HepG2 (cell line): ENCODE results near the gene RPTOR. TPM values are rescaled to one million over a fixed set of nuclear protein-coding genes. Genes with fewer than 3 reads are reported as not detected.

Experiments used
- ATAC-seq: fragments of 200-7000 bp; cut with Tn5 transposase; 3 replicates; pipeline ENCODE4 v1.9.1; 2020; ENCODE audit warnings: mild to moderate bottlenecking, moderate library complexity
- BruUV-seq: library from RNA; stranded (reverse); fragments of 400-500 nt; replicated peaks from 2 replicates; lab custom pipeline; 2021; lab: Mats Ljungman, UMichigan
- CTCF ChIA-PET: fragments of 300-600 bp; formaldehyde crosslinking; extraction: SDS; loops from one replicate; lab custom pipeline; 2021; ENCODE audit warnings: low total read pairs, inconsistent platforms, low intra/inter-chr PET ratio; lab: Yijun Ruan, JAX
- POLR2A ChIA-PET: fragments of 350-600 bp; sonication (Branson Sonifier 250); formaldehyde crosslinking; loops from one replicate; lab custom pipeline; 2020; ENCODE audit warnings: antibody characterized with exemption, inconsistent platforms; lab: Yijun Ruan, JAX
- DNase-seq: peaks from one replicate; pipeline ENCODE4 v3.0.0-alpha.2; 2015; ENCODE audit warnings: low spot score
- FAIRE-seq: peaks from 3 replicates; lab custom pipeline; 2011; peaks lifted over from hg19 to GRCh38; lab: Jason Lieb, UNC
- H2AFZ ChIP-seq: one replicate; pipeline ENCODE4 v1.6.1; 2011; ENCODE audit warnings: low read length, inconsistent platforms
- H3K27ac ChIP-seq: fragments of 300-600 bp; 3 replicates; pipeline ENCODE4 v1.8.0; 2011; ENCODE audit warnings: mixed run types, mild to moderate bottlenecking, mixed read lengths, low read length, inconsistent platforms; ENCODE audit not compliant: insufficient read depth; ENCODE audit errors: extremely low read length
- H3K27me3 ChIP-seq, 2 experiments: fragments of 200-600 bp in 1 of 2; 2 replicates in 1 of 2; 3 replicates in 1 of 2; pipeline versions ENCODE4 v1.6.0 to v1.8.0; 2011; ENCODE audit warnings: low read length in 2 of 2, mild to moderate bottlenecking in 2 of 2, moderate library complexity in 2 of 2, inconsistent platforms in 1 of 2; ENCODE audit not compliant: insufficient read depth in 2 of 2, control insufficient read depth in 1 of 2
- H3K36me3 ChIP-seq, 2 experiments: fragments of 200-600 bp in 1 of 2; replicated peaks in 1 of 2; 2 replicates in 1 of 2; 3 replicates in 1 of 2; pipeline versions ENCODE4 v1.5.1 to v1.8.0; 2011; ENCODE audit warnings: low read length in 2 of 2, inconsistent platforms in 1 of 2; ENCODE audit not compliant: insufficient read depth in 2 of 2, control insufficient read depth in 1 of 2
- H3K4me1 ChIP-seq: 2 replicates; pipeline ENCODE4 v1.5.1; 2012; ENCODE audit warnings: low read length, inconsistent platforms; ENCODE audit not compliant: insufficient read depth
- H3K4me2 ChIP-seq: 2 replicates; pipeline ENCODE4 v1.6.0; 2011; ENCODE audit warnings: low read depth, low read length, inconsistent platforms
- H3K4me3 ChIP-seq, 3 experiments: fragments of 200-600 bp in 1 of 3; sonication (generic), shearing (Covaris generic) in 1 of 3; replicated peaks in 1 of 3; 2 replicates each; pipeline ENCODE4 v1.5.1; 2011 to 2016; ENCODE audit warnings: low read length in 3 of 3, inconsistent platforms in 2 of 3, low read depth in 2 of 3, mild to moderate bottlenecking in 2 of 3, control low read depth in 1 of 3, mixed read lengths in 1 of 3; ENCODE audit not compliant: insufficient read depth in 1 of 3
- H3K79me2 ChIP-seq: one replicate; pipeline ENCODE4 v1.6.1; 2011; ENCODE audit warnings: low read length, inconsistent platforms; ENCODE audit not compliant: insufficient read depth
- H3K9ac ChIP-seq: 2 replicates; pipeline ENCODE4 v1.6.0; 2011; ENCODE audit warnings: mild to moderate bottlenecking, low read depth, low read length, inconsistent platforms; ENCODE audit not compliant: insufficient read depth
- H3K9me3 ChIP-seq: 2 replicates; pipeline ENCODE4 v1.5.1; 2012; ENCODE audit warnings: mild to moderate bottlenecking, low read length
- H4K20me1 ChIP-seq: 2 replicates; pipeline ENCODE4 v1.6.0; 2011; ENCODE audit warnings: inconsistent platforms, mild to moderate bottlenecking, low read length, moderate library complexity; ENCODE audit not compliant: insufficient read depth
- CSRNP1 ChIP-seq: sonication (generic); formaldehyde crosslinking; IDR thresholded peaks from 2 replicates; pipeline ENCODE4 v1.8.1; 2023; ENCODE audit warnings: mild to moderate bottlenecking, missing genetic modification reagents
- JUNB ChIP-seq: sonication (generic); formaldehyde crosslinking; IDR thresholded peaks from 2 replicates; pipeline ENCODE4 v1.8.0; 2022; ENCODE audit warnings: missing genetic modification reagents, mild to moderate bottlenecking, borderline replicate concordance
- POLR2AphosphoS5 ChIP-seq: IDR thresholded peaks from 2 replicates; pipeline ENCODE4 v1.6.1; 2012; ENCODE audit warnings: low read depth, low read length
- RCOR2 ChIP-seq: IDR thresholded peaks from 2 replicates; pipeline ENCODE4 v1.6.1; 2016; ENCODE audit warnings: missing biosample characterization, missing genetic modification reagents
- SPEN ChIP-seq: sonication (generic); formaldehyde crosslinking; IDR thresholded peaks from 2 replicates; pipeline ENCODE4 v1.5.1; 2020; ENCODE audit warnings: low read depth, mild to moderate bottlenecking, missing genetic modification reagents
- TBL1XR1 ChIP-seq: fragments of 150-350 bp; IDR thresholded peaks from 2 replicates; pipeline ENCODE4 v1.6.1; 2014; ENCODE audit warnings: borderline replicate concordance, low read length; ENCODE audit not compliant: partially characterized antibody
- TGIF2 ChIP-seq: IDR thresholded peaks from 2 replicates; pipeline ENCODE4 v1.6.1; 2016; ENCODE audit warnings: control low read depth, missing compliant biosample characterization
- ZBTB25 ChIP-seq: IDR thresholded peaks from 2 replicates; pipeline ENCODE4 v1.6.1; 2018; ENCODE audit warnings: missing genetic modification reagents
- ZBTB42 ChIP-seq: sonication (generic); formaldehyde crosslinking; IDR thresholded peaks from 2 replicates; pipeline ENCODE4 v1.5.0; 2020; ENCODE audit warnings: mild to moderate bottlenecking, missing genetic modification reagents
- ZNF687 ChIP-seq: sonication (generic); formaldehyde crosslinking; IDR thresholded peaks from 2 replicates; pipeline ENCODE4 v1.5.1; 2020; ENCODE audit warnings: mild to moderate bottlenecking, missing genetic modification reagents, moderate library complexity
- WGBS: methylation state at CpG from one replicate; pipeline ENCODE4 v1.1.6; 2017; ENCODE audit warnings: low lambda C conversion rate; 5-methylcytosine and 5-hydroxymethylcytosine counted together
- in situ Hi-C: cut with HindIII; loops from 2 replicates; pipeline ENCODE4 v1.10.0; 2017; ENCODE audit warnings: low pct_unique_long_range_greater_than_20kb; ENCODE audit not compliant: extremely low pct_ligation_motif_present
- intact Hi-C: fragments of 100-400 bp; cut with micrococcal nuclease; formaldehyde crosslinking; loops from one replicate; pipeline ENCODE4 v1.10.0; 2022; ENCODE audit not compliant: unreplicated experiment
- polyA plus RNA-seq, 8 experiments: library from polyadenylated mRNA; depleted of rRNA in 3 of 8; stranded (reverse) in 7 of 8; unstranded in 1 of 8; fragments of >200 nt; fragmentation: Illumina TruSeq in 4 of 8; extraction: Trizol in 4 of 8; gene quantifications; 2 replicates each; pipeline versions ENCODE4 v1.2.1 to v1.2.3, GENCODE V29; 2011 to 2016; ENCODE audit warnings: low read depth in 4 of 8, missing spikeins in 1 of 8, mixed read lengths in 1 of 8; ENCODE audit not compliant: insufficient read depth in 1 of 8
- total RNA-seq, 5 experiments: library from RNA; depleted of rRNA; stranded (reverse); fragments of >200 nt; fragmentation: Illumina TruSeq; extraction: Trizol; gene quantifications; 2 replicates each; pipeline ENCODE4 v1.2.3, GENCODE V29; 2016; ENCODE audit warnings: low read depth in 1 of 5
- TF ChIP-seq, protein P1 (sequence below): sonication (generic); formaldehyde crosslinking; IDR thresholded peaks from 2 replicates; pipeline ENCODE4 v1.5.1; 2020; ENCODE audit warnings: mild to moderate bottlenecking, missing genetic modification reagents, moderate library complexity
- TF ChIP-seq, protein P2 (sequence below): sonication (generic); formaldehyde crosslinking; IDR thresholded peaks from 2 replicates; pipeline ENCODE4 v1.4.0; 2020; ENCODE audit warnings: missing genetic modification reagents

The RPTOR gene
- total and polyA plus RNA-seq, 2 of the 13 experiments (the other 11 are each of a cell fraction or from before 2014, with no cell fraction given) = 6.6 to 25.3 TPM

DNA sequence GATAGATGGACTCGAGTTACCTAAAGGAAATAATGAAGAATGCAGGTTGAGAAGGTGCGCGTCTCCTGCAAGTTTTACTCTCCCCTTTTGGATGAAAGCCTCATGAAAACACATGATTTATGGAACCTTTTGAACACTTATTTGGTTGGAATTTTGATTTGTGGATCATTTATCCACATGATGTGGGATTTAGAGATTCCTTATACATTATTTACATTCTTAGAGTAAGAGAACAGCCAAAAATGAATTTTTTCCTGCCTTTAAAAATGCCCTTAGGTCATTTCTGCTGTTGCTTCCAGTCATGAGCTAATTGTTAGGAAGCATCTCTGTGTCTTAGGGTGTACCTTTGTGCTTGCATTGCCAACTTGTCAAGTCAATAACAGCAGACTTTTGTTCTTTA, 99.9 kb downstream of the RPTOR start:
- H3K79me2 ChIP-seq = peaks cover 44% of the 10 kb centered on the region
- intact Hi-C loops = no loop called here
- CTCF ChIA-PET = no interaction called here

More for the DNA sequence above, 99.9 kb downstream of the RPTOR start:
- no peak for ATAC-seq
- Histone ChIP-seq H3K4me1 (peaks cover 7% of the 10 kb centered on the region), H3K27ac (no peak overlapping the region), H4K20me1 (peaks cover 3% of the 10 kb centered on the region; the same call in 1 of the 2 replicates), H3K9me3 (no peaks in the 10 kb centered on the region)
- no peak for FAIRE-seq
- POLR2A ChIA-PET = no interaction called here
- no peak for DNase-seq
- 97% methylated on average over 3 of the region's 3 CpGs for WGBS
- TF ChIP-seq ZBTB25 = no peak
- TF ChIP-seq POLR2AphosphoS5 = no peak
- TF ChIP-seq, protein P1, sequence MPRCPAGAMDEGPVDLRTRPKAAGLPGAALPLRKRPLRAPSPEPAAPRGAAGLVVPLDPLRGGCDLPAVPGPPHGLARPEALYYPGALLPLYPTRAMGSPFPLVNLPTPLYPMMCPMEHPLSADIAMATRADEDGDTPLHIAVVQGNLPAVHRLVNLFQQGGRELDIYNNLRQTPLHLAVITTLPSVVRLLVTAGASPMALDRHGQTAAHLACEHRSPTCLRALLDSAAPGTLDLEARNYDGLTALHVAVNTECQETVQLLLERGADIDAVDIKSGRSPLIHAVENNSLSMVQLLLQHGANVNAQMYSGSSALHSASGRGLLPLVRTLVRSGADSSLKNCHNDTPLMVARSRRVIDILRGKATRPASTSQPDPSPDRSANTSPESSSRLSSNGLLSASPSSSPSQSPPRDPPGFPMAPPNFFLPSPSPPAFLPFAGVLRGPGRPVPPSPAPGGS (CRISPR knock-in tag) = no peak
- TF ChIP-seq SPEN (CRISPR knock-in tag) = no peak
- no peak for TF ChIP-seq JUNB (CRISPR knock-in tag)
- TF ChIP-seq, protein P2, sequence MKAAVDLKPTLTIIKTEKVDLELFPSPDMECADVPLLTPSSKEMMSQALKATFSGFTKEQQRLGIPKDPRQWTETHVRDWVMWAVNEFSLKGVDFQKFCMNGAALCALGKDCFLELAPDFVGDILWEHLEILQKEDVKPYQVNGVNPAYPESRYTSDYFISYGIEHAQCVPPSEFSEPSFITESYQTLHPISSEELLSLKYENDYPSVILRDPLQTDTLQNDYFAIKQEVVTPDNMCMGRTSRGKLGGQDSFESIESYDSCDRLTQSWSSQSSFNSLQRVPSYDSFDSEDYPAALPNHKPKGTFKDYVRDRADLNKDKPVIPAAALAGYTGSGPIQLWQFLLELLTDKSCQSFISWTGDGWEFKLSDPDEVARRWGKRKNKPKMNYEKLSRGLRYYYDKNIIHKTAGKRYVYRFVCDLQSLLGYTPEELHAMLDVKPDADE (CRISPR knock-in tag) = no peak
- no peak for TF ChIP-seq TBL1XR1
- TF ChIP-seq CSRNP1 (CRISPR knock-in tag) = no peak
- no peak for TF ChIP-seq TGIF2 (CRISPR knock-in tag)
- no peak for TF ChIP-seq ZBTB42 (CRISPR knock-in tag)
- TF ChIP-seq RCOR2 (CRISPR knock-in tag) = no peak
- no peak for TF ChIP-seq ZNF687
- TF ChIP-seq, all 625 proteins: peak for 0
- Histone ChIP-seq H3K36me3 (peaks cover 15 to 38% of the 10 kb centered on the region in 2 experiments), H2AFZ (no peak overlapping the region), H3K9ac (no peak overlapping the region), H3K4me2 (no peak overlapping the region), H3K4me3 (no peak overlapping the region), H3K27me3 (no peaks in the 10 kb centered on the region)
- TSS peak; percentile 23 for BruUV-seq
- in situ Hi-C loops = no loop called here
